ELR (cell line): Measurements from ENCODE around the gene CFDP1.
A peak's percentile ranks its signal among the peaks of the same experiment; 100 is the strongest.

ENCODE experiments used
- DNase-seq: peaks from one replicate; pipeline ENCODE4 v3.0.0-alpha.2; 2015; ENCODE audit warnings: low read depth

The CFDP1 gene

DNA sequence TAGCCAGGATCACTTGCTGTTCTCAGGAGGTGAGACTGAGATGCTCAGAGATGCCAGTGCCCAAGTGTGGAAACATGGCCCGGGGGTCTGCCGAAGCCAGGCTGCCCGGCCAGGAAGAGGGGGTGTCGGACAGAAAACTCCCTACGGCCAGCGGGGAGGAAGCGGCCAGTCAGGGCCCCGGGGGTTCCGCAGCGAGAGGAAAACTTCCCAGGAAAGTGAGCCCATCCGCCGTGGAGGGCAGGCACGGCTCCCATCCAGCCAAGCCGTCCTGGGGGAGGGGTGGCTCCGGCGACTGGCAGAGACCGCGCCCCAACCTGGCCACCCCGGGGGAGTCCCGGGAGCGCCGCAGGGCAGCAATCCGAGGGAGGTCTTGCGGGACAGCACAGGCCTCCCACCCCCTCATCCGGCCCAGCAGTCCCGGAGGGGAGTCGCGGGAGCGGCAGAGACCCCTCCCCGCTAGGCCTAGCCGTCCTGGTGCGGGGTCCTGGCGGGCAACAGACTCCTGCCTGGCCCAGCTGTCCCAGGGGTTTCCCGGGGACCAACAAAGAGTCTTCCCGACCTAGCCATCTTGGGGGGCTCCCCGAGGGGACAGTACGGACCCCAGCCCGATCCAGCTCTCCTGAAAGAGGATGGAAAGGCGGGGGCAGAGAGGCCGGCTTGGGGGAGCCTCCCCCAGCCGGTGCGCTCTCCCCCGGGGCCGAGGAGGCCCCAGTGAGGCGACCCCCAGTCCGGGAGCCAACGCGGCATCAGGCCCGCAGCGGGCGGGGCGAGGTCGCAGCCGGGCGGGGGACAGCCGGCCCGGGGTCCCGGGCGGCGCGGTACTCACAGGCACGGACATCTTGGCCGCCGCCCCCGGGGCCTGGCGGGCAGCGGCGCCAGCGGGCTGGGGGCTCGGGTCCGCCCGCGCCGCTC, 168.0 kb downstream of the CFDP1 start:
- DNase-seq, result peak; percentile 64

DNA sequence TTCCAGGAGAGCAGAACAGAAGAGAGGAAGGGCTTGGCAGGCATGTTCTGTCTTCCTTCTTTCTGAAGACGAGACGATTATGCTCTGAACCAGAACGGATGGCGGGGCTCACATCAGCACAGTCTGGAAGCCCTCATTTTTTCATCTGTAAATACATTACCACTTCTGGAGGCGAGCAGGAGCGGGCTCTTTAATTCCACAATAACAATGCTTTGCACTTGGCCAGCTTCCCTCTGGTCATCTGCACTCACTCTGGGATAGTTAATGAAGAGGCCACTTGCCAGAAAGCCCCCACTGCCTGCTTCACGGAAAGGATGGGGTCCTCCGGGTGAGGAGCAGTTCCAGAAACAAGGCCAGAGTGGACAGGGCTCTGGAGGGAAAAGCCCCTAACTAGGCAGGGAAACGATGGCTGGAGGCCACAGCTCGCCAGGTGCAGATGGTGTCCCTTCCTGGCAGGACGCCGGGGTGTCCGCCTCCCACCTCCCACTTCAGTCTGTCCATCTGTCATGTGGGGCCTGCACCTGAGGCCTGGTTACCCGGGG, 168.8 kb downstream of the CFDP1 start:
- peak; percentile 42 for DNase-seq

DNA sequence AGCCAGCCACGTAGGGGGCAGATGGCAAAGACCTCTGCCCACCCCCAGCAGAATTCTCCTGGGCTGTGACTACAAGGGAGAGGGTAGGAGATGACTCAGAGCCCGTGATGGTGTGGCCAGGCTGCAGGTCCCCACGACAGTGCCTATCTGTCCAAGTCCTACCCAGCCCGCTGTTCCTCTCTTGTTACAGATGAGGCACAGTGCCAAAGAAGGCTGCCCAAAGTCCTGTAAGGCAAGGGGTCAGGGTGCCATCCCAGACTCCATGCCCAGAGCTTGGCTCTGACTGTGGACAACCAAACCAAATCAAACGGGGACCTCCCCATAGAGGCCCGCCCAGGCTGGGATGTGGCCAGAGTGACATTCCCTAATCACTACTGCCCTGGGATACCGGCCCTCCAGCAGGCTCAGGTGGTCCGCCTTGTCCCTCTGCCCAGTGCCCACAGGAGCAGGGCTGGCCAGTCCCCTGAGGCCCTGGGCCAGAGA, 169.3 kb downstream of the CFDP1 start:
- peak; percentile 58 for DNase-seq

DNA sequence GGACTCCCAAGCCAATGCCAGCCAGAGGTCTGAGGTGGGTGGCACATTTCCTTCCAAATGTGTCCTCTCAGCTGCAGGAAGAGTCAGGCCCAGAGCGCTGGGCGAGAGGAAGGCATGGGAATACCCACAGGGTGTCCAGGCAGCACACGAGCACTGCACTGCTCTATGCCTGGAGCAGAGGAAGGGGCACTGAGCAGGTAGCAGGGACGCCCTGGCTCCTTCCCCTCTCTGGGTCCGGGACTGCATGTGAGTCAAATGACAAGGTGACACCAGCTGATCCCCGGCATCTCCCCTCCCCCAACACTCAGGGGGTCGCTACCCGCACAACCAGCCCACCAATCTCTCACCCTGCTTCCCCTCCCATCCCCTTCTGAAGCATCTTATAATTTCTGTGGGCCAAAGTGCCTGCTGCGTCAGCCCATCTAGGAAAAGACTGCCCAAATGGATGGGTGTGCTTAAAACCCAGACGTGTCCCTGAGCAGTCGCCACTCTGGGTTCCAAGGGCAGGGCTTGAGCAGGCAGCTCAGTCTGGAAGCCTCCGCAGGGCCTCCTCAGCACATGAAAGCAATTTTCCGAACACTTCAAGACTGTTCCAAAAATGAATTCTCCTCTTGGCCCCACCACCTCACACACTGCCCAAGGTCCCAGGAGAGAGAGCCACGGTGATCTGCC, 169.9 kb downstream of the CFDP1 start:
- DNase-seq, result no peak

DNA sequence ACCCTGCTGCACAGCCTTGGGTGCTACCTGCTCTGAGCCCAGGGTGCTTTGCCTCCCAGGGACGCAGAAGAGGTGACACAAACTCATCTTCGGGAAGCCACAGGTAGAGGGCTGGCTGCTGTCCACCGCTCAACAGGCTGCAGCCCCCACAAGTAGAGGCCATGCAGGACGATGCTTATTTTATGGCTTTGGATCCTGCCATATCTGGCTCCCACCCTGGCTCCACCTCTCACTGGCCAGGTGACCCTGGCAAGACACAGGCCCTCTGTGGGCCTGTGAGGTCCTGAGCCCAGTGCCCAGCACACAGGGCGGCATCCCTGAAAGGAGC, 170.5 kb downstream of the CFDP1 start:
- DNase-seq, result no peak

DNA sequence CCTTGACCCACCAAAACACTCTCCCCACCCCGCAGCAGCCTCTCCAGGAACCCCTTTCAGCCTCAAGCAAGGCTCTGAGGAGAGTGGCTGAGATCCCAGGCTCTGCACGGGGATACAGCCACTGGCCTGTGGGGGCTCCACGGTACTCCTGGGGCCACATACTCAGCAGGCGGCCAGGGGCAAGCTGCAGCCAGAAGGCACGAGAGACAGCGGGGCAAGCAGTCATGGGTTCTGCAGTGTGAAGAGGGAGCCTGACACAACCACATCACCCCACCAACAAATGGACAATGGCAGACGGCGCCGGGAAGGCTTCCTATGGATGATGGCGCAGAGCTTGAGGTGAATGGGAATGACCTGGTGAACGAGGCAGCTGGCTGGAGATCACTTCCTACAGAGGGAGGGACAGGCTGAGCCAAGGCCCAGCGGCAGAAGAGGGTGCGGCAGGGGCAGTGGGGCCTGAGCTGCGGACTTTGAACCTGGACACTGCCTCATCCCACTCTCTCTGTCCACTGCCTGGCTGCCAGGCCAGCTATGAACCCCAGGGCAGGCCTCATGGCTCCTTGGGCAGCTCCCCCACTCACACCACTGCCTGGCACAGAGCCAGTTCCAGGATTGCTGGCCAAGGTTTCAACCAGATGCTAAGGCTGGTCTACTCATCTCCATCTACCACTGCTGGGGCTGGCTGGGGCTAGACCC, 171.1 kb downstream of the CFDP1 start:
- DNase-seq, result no peak

DNA sequence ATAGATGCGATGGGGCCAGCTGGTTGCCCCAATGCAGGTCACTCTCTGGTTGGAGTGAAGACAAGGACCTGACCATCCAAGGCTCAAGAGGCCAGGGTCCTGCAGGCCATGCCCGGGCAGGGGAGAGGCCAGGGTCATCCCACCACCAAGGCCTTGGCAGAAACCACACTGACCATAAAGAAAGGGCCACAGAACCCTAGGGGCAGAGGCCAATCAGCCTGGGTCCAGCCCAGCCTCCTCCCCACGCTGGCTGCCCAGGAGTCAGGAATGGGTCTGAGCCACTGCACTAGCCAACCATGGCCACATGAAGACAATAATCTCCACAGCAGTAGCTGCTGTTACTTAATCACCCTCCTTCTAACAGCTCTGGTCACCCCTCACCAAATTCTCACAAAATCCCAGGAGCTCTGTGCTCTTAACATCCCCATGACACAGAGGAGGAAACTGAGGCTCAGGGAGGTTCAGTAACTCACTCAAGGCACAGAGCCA, 171.7 kb downstream of the CFDP1 start:
- DNase-seq, result no peak

DNA sequence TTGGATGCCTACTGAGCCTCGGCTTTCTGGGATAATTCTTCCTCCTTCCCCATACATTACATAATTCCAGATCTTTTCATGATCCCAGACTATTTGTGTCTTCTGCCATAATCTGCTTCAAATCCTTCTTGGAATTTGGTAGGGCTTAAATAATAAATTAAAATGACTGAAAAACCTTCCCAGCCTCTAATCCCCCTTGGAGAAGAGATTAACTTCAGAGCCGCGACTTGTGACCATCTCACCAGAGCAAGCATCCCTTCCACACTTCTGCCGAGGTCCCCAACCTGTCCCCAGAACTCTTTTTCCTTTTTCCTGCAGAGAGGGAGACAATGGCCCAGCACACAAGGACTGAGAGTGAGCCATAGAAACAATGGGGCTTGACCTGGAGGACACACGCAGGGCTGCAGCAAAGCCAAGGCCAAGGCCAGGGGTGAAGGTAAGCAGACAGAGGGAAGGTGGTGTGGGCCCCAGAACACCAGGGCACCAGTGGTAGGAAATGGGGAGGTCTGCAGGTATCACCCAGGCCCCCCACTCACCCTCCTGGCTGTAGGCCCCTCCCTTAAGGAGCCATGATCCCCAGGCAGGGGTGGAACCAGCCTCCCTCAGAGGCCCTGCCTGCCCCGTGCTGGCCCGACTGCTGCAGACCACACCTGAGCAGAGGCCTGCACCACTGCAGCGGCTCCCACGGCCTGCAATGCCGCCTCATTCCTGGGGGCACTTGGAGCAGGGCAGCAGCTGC, 172.3 kb downstream of the CFDP1 start:
- no peak for DNase-seq

DNA sequence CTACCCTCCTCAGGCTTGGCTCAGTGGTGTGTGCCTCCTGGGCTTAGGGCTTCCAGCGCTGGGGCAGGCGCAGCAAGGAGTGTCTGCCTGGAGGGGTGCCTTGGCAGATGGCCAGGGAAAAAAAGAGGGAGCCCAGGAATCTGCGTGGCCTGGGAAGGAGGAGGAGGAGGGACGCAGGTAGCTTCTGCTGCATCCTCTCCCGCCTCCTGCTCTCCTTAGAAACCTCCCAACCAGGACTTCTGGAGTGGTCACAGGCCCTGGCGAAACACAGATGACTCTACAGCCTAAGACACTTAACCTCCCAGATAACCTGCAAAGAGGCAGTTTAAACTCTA, 174.5 kb downstream of the CFDP1 start:
- DNase-seq, result no peak

DNA sequence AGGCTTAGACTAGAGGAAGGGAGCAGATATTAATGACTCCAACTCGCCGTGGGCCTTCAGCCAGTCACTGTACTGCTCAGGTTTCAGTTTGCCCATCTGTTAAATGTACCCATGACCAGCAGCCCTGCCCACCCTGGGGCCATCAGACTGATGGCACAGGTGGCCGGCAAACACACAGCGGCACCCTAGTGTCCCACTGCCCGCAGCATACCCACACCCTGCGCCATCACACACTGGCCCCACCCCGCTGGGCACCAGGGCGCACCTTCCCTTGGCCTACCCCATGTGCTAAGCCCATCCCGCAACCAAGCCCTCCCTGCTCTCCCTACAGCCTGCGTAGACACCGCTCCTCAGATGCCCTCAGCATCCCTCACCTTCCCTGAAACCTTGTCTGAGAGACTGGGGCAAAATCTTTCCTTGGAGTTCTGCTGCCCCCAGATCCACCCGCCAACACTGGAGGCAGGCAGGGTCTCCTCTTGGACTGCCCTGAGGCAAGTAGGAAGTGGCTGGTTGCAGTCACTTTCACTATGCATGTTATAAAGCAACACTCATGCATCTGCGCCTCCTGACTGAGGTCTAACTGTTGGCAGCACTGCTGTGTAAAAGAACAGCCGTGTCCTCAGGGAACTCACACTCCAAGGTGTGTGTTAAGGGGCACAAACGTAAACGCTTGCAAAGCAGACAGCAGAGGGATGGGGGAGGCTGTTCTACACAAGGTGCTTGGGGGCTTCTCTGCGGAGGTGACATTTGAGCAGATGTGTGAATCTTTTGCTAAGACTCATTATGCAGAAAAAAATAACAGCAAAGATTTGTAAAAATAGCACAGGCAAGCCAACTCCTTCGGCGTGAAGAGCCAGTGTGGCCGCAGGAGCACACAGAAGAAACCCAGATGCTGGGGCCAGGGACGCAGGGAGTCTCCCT, 175.2 kb downstream of the CFDP1 start:
- DNase-seq, result peak; percentile 45

DNA sequence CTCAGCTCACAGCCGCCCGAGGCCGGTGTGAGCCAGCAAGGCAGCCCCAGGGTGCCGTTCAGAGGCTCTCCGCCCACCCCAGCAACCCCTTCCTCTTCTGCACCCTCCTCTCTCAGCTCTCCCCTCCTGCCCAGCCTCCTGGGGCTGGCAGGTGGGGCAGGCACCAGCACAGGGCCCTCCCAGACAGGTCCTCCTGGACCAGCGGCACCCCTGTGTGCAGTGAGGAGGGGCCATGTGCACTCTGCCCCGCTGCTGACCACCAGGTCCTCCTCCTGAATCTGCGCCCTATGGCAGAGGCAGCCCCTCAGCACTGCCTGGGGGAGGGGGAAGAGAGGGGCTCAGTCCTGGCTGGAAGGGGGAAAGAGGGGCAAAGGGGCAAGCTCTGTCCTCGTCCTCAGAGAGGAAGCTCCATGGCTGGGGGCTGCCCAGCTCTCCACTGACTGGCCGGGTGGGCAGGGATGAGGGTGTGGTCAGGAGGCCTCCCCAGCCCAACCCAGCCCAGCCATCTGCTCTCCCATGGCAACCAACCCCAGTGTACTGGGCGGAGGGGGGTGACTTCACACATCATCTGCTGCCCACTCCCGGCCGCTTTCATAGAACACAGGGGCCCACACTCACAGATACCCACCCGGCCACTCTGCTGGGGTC, 176.5 kb downstream of the CFDP1 start:
- DNase-seq, result peak; percentile 50

DNA sequence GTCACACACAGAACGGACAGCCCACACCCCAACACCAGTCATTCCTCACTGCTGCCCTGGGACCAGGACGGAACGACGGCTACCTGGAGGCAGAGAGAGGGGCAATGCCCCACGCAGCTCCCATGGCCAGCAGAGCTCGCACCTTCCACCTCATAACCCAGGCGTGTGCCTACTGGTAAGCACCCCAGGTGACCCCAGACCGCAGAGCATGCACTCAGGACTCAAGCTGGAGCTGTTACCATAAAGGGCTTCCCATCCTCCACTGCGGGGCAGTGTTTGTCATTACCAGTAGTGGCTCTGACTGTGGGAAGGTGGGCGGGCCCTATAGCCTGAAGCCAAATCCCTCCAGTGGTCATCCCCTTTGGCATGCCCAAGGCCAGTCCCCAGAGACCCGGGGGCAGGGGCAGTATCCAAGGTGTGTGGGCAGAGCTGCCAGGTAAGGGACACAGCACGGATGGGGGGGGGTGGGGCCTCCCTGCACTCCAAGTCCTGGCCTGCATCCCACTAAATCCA, 177.2 kb downstream of the CFDP1 start:
- peak; percentile 46 for DNase-seq

DNA sequence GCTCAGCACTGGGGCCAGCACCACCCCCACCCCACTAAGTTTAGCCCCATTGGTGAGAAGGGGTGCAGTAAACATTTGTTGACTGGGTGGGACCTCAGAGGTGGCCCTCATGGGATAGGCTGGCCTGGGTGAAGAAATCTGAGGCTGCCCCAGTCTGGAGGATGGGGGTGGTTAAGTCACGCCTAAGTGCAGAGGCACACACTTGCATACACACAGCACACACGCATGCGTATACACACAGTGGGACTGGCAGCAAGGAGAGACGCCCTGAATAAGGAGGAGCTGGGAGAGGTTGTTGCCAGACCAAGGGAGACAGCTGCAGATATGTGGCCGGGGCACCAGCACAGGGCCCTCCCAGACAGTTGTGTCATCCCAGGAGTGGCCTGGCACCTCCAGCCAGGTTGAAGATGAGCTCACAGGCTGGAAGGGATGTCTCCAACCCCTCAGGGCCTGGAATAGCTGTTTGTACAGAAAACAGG, 178.9 kb downstream of the CFDP1 start:
- DNase-seq, result peak; percentile 80

DNA sequence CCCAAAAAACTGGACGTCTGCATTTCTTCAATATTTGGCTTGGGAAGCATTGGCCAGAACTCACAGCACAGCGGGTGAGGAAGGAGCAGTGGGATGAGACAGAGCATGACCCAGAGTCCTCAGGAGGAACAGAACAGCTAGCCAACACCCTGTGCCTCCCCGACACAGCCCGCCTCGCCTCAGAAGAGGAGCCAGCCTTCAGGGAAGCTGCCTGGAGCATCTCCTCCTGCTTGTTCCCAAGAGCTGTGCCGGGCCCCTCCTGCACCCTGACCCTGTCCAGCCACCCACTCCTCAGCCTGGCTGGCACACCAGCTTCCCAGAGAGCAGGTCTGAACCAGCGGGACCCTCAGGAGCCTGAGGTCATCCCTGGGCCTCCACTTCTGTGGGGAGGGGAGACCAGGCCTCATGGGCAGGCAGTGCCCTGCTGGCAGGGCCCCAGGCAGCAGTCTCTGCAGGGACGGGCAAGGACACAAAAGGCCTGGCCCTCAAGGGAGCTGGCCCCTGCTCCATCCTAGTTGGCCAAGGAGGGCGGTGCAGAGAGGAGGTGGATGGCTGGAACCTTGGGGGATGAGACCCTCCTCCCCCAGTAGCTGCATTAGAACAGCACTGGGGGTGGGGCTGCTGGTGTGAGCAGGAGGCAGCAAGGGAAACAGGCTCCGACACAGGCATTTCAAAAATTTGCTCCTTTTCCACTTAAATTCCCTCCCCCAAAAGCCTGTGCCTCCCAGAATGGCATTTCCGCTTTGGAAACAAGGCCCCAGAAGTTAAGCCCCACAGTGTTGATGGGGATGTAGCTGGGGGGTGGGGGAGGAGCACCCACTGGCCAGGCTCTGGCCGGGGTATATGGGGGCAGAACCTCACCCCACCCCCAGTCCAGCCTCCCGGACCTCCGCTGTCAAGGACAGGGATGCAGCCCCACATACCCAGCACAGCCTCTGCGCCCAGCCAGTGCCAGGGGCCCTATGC, 180.1 kb downstream of the CFDP1 start:
- DNase-seq, result peak; percentile 72

DNA sequence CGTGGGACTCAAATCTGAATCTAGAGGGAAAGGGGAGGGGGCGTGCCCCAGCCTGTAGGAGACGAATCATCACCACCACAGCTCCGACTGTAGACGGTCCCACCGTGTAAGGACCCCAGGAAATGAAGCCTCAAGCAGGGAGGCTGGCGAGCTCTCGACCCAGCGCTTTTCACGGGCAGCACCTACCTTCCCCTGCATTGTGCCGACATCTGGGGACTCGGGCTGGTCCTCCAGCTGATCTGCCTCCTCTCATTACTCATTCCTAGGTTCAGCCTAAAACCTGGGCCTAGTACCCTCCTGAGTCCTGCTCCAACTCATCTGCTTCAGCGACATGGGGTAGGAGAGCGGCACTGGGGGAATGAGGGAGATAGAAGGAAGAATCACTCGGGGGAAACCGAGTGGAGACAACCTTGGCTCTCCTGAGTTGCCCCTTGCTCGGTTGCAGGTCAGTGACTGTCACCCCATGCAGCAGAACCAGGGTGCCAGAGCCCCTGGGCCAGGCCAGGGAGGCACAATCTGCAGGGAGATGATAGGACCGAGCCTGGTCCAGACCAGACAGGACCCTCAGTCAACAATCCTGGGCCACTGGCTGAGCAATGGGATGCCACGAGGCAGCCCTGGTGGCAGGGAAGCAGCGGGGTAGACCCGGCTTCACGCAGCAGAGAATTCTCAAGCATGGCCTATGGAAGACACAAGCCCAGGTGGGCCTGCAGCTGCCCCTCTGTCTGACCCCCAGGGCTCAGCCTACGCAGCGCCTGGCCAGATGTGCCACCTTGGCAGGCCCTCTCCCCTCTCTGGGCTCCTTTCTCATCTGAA, 181.0 kb downstream of the CFDP1 start:
- DNase-seq, result no peak

DNA sequence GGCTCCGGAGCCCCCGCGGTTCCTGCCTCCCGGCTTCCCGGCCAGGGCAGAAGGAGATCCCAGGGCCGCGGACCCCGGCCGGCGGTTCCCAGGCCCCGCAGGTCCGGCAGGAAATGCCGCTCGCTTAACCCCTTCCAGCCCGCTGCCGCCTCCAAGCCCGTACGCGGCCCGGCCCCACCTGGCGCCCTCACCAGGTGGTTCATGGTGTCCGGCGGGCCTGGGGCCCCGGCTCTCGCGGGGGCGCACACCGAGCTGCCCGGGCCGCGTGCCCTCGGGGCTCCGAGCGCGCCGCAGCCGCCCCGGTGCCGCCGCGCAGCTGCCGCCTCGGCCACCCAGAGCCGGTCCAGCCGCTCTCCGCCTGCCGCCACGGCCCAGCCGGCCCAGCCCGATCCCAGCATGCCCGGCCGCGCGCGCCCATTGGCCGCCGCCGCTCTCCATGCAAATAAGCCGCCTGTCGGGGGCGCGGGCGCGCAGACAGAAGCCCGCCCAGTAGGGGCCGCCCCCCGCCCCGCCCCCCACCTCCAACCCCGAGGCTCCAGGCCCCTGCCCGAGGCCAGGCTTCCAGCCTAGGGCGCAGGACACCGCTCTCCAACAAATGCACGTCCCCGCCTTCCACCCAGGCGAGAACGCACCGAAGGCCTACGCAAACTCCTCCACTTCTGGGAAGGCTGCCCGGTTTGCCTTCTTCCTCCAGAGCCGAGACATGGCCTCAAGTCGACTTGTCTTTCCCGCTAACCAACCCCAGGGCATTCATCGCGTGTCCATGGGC, 181.8 kb downstream of the CFDP1 start, which contains the start of gene BCAR1:
Gene BCAR1, minus strand, starts transcription at position 345 of the 769 bp plus-strand sequence. Its CDS starts 142 bp downstream, at position 203.
- peak; percentile 92 for DNase-seq

DNA sequence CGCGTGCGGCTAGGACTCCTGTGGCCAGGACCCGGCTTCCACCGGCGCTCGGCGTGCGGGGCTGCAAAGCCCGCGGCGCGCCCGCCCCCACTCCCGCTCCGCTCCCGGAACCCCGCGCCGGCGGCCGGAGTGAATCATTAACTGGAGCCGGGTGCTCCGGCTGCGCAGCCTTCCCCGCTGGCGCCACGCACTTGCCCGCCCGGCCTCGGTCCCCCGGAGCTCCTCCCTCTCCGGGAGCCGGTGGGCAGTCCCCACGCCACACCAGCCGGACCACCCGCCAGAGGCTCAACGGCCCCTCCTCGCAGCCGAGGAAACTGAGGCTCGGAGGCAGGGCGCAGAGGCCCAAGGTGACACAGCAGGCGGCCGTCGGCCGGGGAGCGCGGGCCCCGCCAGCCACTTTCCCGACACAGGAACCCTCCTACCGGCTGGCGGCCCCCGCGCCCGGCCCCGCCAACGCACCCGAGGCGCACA, 182.5 kb downstream of the CFDP1 start:
- DNase-seq, result peak; percentile 67
